IPS-11a (cell line): ENCODE results near the gene PRICKLE2.

ENCODE experiments used
- H3K4me3 ChIP-seq: one replicate; pipeline ENCODE4 v1.5.1; 2013; ENCODE audit warnings: low read depth, low read length, control low read depth

PRICKLE2 gene

GRCh38 chr3:64220161-64220914 is 4.9 kb downstream of the PRICKLE2 start:
- no peak overlapping the region for H3K4me3 ChIP-seq

DNA sequence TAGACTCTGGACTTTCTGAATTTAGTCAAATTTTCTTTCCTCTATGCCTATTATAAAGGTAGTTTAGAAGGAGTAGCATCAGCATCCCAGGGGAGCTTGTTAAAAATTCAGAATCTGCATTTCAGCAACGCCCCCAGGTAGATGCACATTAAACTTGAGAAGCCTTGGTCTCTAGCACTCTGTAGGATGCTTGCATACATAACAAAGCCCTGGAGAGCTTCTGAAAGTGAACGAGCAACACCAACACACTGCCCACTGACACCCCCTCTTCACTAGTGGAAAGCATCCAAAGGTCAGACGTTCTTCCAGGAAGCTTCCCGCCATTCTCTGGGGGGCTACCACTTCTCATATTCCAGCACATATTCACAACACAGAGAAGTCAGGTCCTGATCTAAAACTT is 6.5 kb downstream of the PRICKLE2 start:
- no peak overlapping the region for H3K4me3 ChIP-seq

- no peak overlapping the region for H3K4me3 ChIP-seq
These were observed 6.9 kb downstream of the PRICKLE2 start for GRCh38 chr3:64218329-64218728.

DNA sequence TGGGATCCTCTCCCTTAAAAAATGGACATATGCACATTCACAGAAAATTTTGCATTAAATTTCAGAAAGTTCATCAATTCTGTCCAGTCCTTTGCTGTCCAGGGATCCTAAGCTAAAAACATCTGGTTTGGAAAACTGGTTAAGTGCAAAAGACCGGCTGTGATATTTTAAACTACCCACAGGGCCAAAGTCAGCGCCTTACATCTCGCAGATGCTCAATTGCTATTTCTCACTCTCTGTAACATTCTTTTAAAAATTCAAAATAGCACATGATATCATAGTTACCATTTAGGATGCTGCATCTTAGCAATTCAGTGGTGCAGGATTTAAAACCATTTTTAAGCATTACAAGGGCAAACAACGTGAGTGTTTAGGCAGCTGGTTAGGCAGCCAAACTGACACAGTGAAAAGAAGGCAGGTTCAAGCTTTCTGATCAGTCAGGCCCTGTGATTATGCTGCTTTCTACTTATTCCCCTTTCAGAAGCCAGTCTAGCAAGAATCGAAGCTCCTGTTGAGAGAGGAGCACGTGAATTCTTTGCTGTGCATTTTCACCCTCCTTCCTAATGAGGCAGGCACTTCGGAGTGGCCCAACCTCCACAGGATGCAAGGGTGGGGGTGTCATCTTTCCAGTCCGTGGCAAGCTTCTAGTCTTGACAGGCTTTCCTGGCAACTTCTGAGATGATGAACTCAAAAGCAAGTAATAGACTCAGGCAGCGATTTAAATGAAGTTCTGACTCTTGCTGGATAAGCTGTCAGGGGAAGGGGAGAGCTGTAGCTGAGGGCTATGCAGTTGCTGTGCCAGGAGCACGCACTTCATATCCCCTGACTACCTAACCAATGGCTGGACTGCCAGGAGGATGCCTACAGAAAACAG is 8.8 kb downstream of the PRICKLE2 start:
- H3K4me3 ChIP-seq = no peak overlapping the region

GRCh38 chr3:64215559-64215958 is 9.7 kb downstream of the PRICKLE2 start:
- H3K4me3 ChIP-seq = no peak overlapping the region

- H3K4me3 ChIP-seq = no peak overlapping the region
These were observed 10.2 kb downstream of the PRICKLE2 start for GRCh38 chr3:64215103-64215502.

- no peak overlapping the region for H3K4me3 ChIP-seq
These were observed 10.8 kb downstream of the PRICKLE2 start for GRCh38 chr3:64214381-64215018.

- no peak overlapping the region for H3K4me3 ChIP-seq
These were observed 11.3 kb downstream of the PRICKLE2 start for GRCh38 chr3:64213962-64214379.

DNA sequence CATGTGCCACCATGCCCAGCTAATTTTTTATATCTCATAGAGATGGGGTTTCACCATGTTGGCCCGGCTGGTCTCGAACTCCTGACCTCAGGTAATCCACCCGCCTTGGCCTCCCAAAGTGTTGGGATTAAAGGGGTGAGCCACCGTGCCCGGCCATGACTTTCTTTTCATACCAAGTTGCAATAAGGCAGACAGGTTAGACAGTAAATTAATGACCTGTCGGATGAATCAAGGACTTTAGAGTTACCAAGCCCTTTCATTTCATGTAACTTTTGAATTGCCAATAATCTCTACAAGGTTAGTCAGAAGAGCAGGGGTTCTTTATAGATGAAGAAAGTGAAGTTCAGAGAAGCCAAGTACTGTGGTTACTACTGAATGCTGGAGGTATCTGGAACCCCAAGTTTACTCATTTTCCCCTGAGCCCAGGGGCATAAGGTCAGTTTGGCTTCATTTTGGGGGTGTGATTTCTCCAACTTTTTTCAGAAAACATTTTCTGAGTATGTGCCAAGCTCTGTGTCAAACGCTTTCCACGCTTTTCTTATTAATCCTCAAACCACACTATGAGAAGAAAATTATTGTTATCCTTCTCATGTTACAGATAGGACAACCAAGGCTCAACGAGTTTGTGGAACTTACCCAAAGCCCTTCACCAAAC is 11.9 kb downstream of the PRICKLE2 start:
- no peak overlapping the region for H3K4me3 ChIP-seq

- H3K4me3 ChIP-seq = no peak overlapping the region
These were observed 15.2 kb downstream of the PRICKLE2 start for GRCh38 chr3:64209866-64210621.

DNA sequence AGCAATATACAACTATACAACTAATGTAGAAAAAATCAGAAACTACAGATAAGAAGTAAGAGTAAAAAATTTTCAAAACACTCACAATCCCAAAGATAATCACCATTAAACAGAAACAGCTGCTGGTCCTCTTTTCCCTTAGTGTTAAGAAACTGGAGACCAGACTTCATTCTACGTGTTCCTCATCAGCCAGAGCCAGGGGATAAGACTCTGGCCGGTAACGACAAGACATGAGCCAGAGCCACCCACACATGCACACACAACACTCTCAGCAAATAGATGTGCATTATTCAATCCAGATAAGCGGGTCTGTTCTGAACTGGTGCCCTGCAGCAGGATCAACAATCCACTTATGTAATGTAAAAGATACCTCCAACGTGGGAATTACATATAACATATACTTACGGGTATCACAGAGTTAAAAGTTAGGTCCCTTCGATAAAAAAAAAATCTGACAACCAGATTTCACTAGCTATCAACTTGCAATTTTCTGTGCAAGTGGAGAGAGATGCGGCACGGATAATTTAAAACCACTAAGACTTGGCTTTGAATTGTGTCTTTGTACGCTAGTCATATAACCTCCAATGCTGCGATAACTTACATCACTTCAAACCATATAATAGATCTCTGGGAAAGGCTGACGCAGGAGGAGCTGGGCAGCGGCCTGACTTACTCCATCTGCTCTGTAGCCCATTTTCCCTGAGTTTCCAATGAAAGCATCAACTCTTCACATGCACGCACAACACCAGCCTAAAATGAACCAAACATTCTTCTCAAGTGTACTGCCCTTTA is 17.8 kb downstream of the PRICKLE2 start:
- H3K4me3 ChIP-seq = no peak overlapping the region

DNA sequence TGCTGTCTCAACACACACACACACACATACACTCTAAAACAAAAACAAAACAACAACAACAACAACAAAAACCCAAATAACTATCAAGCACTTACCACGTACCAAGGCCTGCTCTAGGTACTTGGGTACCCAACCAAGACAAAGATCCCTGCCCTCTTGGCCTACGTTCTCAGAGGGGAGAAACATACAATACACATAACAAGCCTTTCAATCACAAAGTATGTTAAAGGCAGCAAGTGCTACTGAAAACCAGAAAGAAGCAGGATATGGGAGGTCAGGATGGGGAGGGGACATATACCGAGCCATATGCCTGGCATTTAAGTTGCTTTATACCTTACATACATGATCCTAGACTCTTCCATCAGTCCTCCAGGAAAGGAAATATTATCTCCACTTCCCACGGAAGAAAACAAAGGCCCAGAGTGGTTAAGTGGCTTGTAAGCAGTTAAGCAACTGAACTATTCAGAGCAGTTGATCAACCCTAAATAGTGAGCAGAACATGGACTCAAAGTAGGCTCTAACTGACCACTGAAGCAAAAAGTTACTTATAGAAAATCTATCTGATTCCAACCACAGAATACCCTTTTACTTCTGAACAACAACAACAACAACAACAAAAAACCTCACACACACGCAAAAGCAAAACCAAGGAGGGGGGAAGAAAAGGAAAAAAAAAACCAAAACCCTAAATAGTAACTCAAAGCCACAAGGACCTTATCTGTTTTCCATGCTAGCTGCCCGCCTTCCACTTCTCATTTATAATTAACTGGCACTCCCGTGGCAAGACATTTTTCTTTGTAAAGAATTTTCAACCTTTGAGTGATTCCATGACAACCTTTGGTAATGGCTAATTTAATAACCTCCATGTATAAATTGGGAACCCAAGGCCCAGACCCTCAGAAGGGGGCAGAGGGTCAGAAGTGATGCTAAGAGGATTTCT is 21.0 kb downstream of the PRICKLE2 start:
- no peak overlapping the region for H3K4me3 ChIP-seq

- no peak overlapping the region for H3K4me3 ChIP-seq
These were observed 22.1 kb downstream of the PRICKLE2 start for GRCh38 chr3:64203216-64203615.

- no peak overlapping the region for H3K4me3 ChIP-seq
These were observed 25.3 kb downstream of the PRICKLE2 start for GRCh38 chr3:64199932-64200331.

GRCh38 chr3:64196236-64196929 is 28.9 kb downstream of the PRICKLE2 start:
- H3K4me3 ChIP-seq = no peak overlapping the region

DNA sequence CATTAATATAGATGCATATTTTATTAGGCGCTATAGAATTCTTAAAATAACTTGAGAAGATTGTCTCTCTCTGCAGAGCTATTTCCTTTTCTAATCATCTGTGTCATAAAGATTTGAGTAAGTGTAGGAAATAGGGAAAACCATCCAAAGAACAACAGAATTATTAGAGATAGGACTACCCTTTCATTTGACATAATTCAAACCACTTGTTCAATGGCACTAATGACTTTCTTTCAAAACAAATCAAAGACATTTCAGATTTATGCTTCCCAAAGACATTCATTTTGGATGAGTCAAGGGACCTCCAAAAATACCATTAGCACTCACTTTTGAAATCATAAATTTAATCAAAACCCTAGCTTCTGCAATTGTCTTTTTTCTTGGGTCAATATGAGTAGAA is 29.5 kb downstream of the PRICKLE2 start:
- H3K4me3 ChIP-seq = no peak overlapping the region

- H3K4me3 ChIP-seq = no peak overlapping the region
These were observed 33.4 kb downstream of the PRICKLE2 start for GRCh38 chr3:64191822-64192221.
